Measurements from ENCODE around the gene CHST11.

The CHST11 gene

DNA sequence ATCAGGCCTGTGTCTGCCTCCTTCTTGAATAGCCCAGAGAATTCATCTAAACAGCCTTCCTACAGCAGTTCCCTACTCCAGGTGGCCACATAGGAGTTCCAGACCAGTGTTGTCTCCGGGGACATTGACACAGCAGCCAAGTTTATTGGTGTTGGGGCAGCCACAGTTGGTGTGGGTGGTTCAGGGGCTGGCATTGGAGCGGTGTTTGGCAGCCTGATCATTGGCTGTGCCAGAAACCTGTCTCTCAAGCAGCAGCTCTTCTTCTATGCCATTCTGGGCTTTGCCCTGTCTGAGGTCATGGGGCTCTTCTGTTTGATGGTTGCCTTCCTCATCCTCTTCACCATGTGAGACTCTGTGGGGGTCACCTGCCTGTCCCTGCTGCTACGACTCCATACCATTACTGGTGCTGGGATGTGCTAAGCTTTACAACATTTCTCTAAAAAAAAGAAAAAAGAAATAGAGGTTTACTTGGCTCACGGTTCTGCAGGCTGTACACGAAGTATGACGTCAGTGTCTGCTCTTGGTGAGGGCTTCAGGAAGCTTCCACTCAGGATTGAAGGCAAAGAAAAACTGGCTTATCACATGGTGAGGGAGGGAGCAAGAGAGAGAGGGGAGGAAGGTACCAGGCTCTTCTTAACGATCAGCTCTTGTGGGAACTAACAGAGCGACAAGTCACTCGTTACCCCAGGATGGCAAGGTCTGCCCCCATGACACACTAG, 57.5 kb downstream of the CHST11 start:
- H3K36me3 ChIP-seq = peaks cover 11% of the 10 kb centered on the region
- peaks cover 3% of the 10 kb centered on the region for H3K9me3 ChIP-seq
- TF ChIP-seq Cebpa-rat (IDR thresholded peaks at IDR 0.05) = no peak
- H3K4me3 ChIP-seq = no peak overlapping the region
- H4K20me1 ChIP-seq = peaks cover 89% of the 10 kb centered on the region
- no peaks in the 10 kb centered on the region for H3K27me3 ChIP-seq
- H3K4me1 ChIP-seq = peaks cover 82% of the 10 kb centered on the region
- H3K9ac ChIP-seq = no peak overlapping the region
- no peak overlapping the region for H3K27ac ChIP-seq
- 0 out of 2 replicates have a peak overlapping the region, but pooled peaks have one; percentile 8 for H3K4me2 ChIP-seq

DNA sequence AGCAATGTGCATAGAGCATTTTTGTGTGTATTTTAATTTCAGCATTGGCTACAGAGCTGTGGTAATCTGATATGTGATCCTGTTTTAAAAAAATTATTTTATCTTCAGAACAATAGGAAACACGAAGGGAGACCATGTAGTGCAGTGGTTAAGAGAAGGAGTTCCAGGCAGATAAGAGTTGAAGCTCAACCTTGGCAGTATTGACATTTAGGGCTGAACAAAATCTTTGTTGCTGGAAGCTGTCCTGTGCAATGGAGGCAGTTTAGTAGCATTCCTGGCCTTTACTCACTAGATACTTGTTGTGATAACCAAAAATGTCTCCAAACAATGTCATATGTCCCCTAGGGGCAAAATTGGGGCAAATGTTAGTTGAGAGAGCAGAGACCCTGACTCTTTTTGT, 59.2 kb downstream of the CHST11 start:
- H3K36me3 ChIP-seq = peaks cover 11% of the 10 kb centered on the region; the same call in 1 of the 2 replicates
- peaks cover 89% of the 10 kb centered on the region for H4K20me1 ChIP-seq
- no peaks in the 10 kb centered on the region for H3K27me3 ChIP-seq
- no peaks in the 10 kb centered on the region for H3K9me3 ChIP-seq
- H3K4me1 ChIP-seq = peaks cover 82% of the 10 kb centered on the region
- H3K4me2 ChIP-seq = peak overlapping the region; percentile 95
- peak overlapping the region; percentile 67; the same call in 1 of the 2 replicates for H3K27ac ChIP-seq
- no peak overlapping the region for H3K4me3 ChIP-seq
- TF ChIP-seq Cebpa-rat (IDR thresholded peaks at IDR 0.05) = no peak
- H3K9ac ChIP-seq = no peak overlapping the region

DNA sequence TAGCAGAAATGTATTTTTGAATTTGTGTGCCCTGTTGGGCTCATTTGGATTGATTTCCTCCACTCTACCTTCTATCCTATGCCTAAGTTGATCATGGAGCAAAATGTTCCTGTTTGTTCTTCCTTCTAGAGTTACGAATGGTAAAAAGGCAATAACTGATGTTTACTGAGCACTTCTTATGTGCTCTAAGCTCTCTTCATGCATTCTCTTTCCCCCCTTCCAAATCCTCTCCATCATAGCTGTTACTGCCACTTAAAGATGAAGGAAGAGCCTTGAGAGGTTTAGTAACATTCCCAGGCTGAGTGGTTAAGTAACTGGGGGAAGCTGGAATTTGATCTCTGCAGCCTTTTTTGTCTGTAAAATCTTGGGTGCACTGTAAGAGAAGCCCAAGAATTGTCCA, 60.1 kb downstream of the CHST11 start:
- Histone ChIP-seq H3K4me2 (peak overlapping the region; percentile 95), H3K27ac (peak overlapping the region; percentile 67), H4K20me1 (peaks cover 89% of the 10 kb centered on the region), H3K27me3 (no peaks in the 10 kb centered on the region), H3K9me3 (no peaks in the 10 kb centered on the region), H3K36me3 (peaks cover 11% of the 10 kb centered on the region; the same call in 1 of the 2 replicates), H3K4me1 (peaks cover 83% of the 10 kb centered on the region), H3K9ac (no peak overlapping the region), H3K4me3 (no peak overlapping the region)
- no peak for TF ChIP-seq Cebpa-rat (IDR thresholded peaks at IDR 0.05)

DNA sequence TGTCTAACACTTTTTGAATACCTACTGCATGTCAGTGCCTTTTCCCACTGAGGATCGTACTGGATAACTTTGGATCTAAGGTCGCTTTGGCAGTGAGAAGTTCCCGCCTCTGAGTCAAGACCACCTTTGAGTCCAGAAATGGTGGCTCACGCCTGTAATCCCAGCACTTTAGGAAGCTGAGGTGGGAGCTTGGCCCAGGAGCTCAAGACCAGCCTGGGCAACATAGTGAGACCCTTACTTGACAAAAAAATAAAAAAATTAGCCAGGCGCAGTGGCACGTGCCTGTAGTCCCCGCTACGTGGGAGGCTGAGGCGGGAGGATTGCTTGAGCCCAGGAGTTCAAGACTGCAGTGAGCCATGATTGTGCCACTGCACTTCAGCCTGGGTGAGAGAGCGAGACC, 61.1 kb downstream of the CHST11 start:
- Histone ChIP-seq H3K27ac (peak overlapping the region; percentile 67), H3K9ac (peak overlapping the region; percentile 24; the same call in 1 of the 2 replicates)

DNA sequence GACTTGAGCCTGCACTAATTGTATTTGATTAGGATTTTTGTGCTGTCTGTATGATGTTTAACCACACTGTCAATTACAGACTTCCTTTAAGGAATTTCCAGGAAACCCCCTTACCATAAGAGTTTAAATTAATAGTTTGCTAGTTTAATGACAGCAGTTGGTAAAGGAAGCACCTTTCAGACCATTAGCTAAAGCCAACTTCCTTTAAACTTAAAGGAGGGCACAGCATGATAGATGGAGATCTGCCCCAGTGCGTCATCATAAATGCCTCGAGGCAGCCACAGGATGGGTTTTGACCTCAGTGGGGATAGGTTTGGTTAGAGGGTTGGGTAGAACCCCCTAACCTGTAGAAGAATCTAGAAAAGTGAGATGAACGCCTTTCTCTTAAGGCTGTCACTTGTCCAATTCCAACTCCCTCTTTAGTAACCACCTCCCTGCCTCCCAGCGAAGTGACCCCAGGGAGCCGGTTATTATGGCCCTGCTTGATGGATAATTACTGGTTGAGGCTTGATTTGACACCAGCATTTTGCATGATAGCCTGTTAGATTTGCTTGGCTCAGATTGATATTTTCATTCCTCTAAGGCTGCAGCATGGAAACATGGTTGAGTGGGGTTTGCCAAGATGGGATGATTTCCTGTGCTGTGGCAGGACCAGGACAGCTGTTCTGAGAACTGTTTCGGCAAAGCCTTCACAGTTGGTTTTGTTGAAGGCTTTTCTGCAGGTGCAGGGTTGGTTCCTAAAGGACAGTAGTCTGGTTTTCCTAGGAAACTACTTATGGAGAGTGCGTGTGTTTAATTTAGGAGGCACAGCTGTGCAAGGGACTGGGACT, 62.7 kb downstream of the CHST11 start:
- peaks cover 3% of the 10 kb centered on the region; the same call in 1 of the 2 replicates for H3K36me3 ChIP-seq
- peaks cover 99% of the 10 kb centered on the region for H3K4me1 ChIP-seq
- H3K4me2 ChIP-seq = peak overlapping the region; percentile 95
- H3K9ac ChIP-seq = peak overlapping the region; percentile 40; the same call in 1 of the 2 replicates
- H3K27me3 ChIP-seq = no peaks in the 10 kb centered on the region
- peak overlapping the region; percentile 67 for H3K27ac ChIP-seq
- H3K9me3 ChIP-seq = 0 out of 2 replicates have a peak, but pooled peaks cover under 1% of the 10 kb centered on the region
- peaks cover 99% of the 10 kb centered on the region for H4K20me1 ChIP-seq
- TF ChIP-seq Cebpa-rat (IDR thresholded peaks at IDR 0.05) = no peak
- peak overlapping the region; percentile 28 for H3K4me3 ChIP-seq

More for the DNA sequence above, 61.1 kb downstream of the CHST11 start:
- Histone ChIP-seq H3K36me3 (peaks cover 11% of the 10 kb centered on the region; the same call in 1 of the 2 replicates), H3K27me3 (no peaks in the 10 kb centered on the region), H4K20me1 (peaks cover 92% of the 10 kb centered on the region), H3K9me3 (no peaks in the 10 kb centered on the region), H3K4me1 (peaks cover 94% of the 10 kb centered on the region), H3K4me3 (no peak overlapping the region), H3K4me2 (peak overlapping the region; percentile 95)
- no peak for TF ChIP-seq Cebpa-rat (IDR thresholded peaks at IDR 0.05)

DNA sequence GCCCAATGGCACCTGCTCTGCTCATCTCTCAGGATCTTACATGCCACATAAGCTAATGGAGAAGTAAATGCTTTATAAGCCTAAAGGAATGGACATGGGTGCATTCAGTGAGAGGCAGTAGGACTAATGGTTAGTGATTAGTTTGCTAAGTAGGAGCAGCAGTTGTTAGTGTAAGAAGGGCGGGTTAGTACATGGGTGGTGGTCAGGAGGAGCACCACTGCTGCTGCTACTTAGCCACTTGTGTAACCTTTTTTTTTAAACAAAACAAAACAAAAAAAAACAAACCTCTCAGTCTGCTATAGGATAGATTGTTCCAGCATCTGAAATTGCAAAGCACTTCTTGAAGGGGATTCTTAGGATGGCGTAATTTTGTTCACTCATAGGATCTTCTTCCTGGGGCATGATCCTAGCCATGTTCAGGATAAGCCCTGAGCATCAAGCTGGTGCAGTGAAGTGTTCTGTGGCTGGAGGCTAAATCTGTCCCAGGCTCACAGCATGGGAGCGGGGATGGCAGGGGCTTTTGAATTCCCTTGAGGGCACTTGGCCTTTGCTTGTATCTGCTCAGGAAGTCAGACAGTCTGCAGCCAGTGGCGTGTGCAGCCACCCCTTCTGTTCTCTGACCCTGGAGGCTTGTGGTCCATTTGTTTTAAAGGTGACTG, 63.6 kb downstream of the CHST11 start:
- H3K36me3 ChIP-seq = no peaks in the 10 kb centered on the region; the same call in 1 of the 2 replicates
- H3K4me1 ChIP-seq = peaks cover 94% of the 10 kb centered on the region
- peaks cover 93% of the 10 kb centered on the region for H4K20me1 ChIP-seq
- peak overlapping the region; percentile 67 for H3K27ac ChIP-seq
- TF ChIP-seq Cebpa-rat (IDR thresholded peaks at IDR 0.05) = no peak
- peaks cover 9% of the 10 kb centered on the region; the same call in 1 of the 2 replicates for H3K9me3 ChIP-seq
- no peaks in the 10 kb centered on the region for H3K27me3 ChIP-seq
- peak overlapping the region; percentile 28 for H3K4me3 ChIP-seq
- H3K9ac ChIP-seq = 0 out of 2 replicates have a peak overlapping the region, but pooled peaks have one; percentile 40
- H3K4me2 ChIP-seq = peak overlapping the region; percentile 95

DNA sequence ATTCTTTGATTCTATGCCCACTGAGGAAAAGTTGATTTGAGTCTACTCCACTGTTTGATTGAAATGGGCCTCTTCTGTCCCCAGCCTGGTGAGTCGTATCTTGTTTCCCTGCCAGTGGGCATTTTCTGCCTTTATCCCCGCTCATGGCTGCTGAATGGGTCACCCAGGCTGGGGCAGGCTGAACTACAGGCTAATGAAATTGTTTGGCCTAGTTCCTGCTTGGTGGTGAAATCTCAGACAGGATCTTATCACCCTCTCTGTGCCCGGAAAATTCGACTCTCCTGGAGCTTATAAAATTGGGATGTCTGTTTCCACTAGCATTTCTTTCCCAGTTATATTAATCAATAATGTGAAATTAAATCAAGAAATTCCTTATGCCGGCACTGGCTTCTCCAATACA, 65.0 kb downstream of the CHST11 start:
- TF ChIP-seq Cebpa-rat (IDR thresholded peaks at IDR 0.05) = no peak
- H3K4me2 ChIP-seq = peak overlapping the region; percentile 95

DNA sequence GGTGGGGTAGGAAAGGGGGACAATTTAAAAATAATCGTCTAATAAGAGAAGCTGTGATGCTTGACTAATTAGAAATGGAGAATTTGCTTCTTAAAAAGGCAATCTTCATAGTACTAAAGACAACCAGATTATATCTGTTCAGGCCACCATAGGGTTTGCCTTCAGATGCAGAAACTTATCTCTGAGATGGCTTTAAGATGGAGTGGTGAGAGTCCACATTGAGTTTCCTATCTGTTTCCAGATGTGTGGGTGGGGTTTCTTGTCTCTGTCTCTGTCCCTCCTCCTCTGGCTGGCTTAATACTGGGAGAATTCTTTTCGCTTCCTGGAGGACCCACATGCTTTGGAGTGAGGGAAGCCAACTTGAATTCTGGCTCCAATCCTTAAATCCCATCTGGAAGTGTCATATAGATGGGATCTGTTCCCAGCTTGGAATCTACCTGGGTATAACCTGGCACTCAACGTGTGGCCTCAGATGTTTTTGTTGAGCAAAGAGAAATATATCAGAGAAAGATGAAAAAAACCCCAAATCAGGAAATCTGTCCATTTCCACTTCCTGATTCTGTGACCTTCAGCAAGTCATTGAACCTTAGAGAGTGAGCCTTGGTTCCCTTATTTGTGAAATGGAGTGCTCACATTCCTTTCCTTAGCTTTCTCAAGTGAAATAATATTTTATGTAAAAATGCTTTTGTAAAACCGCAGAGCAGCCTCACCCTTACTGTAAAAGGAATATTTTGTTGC, 66.4 kb downstream of the CHST11 start:
- no peaks in the 10 kb centered on the region for H3K27me3 ChIP-seq
- 0 out of 2 replicates have a peak overlapping the region, but pooled peaks have one; percentile 20 for H3K9ac ChIP-seq
- peaks cover 65% of the 10 kb centered on the region for H4K20me1 ChIP-seq
- no peak for TF ChIP-seq Cebpa-rat (IDR thresholded peaks at IDR 0.05)
- peaks cover 19% of the 10 kb centered on the region for H3K36me3 ChIP-seq
- H3K9me3 ChIP-seq = peaks cover 37% of the 10 kb centered on the region
- H3K4me3 ChIP-seq = peak overlapping the region; percentile 19; the same call in 1 of the 2 replicates
- H3K4me1 ChIP-seq = peaks cover 66% of the 10 kb centered on the region
- H3K4me2 ChIP-seq = peak overlapping the region; percentile 95
- peak overlapping the region; percentile 61 for H3K27ac ChIP-seq

More for the DNA sequence above, 65.0 kb downstream of the CHST11 start:
- no peak overlapping the region for H3K9ac ChIP-seq
- H3K9me3 ChIP-seq = peaks cover 23% of the 10 kb centered on the region
- no peak overlapping the region for H3K4me3 ChIP-seq
- peaks cover 5% of the 10 kb centered on the region for H3K36me3 ChIP-seq
- H3K4me1 ChIP-seq = peaks cover 80% of the 10 kb centered on the region
- H4K20me1 ChIP-seq = peaks cover 79% of the 10 kb centered on the region
- peak overlapping the region; percentile 61; the same call in 1 of the 2 replicates for H3K27ac ChIP-seq
- H3K27me3 ChIP-seq = no peaks in the 10 kb centered on the region
